NOMO-1 treated with DMSO at 0.1 percent for 48 hours (cell line): ENCODE data around the gene ARFGAP3.
A peak's percentile ranks its signal among the peaks of the same experiment; 100 is the strongest.

ENCODE experiments used
- DNase-seq: peaks from one replicate; lab custom pipeline; 2025; ENCODE audit not compliant: unreplicated experiment; lab: John Stamatoyannopoulos, UW

ARFGAP3 gene

DNA sequence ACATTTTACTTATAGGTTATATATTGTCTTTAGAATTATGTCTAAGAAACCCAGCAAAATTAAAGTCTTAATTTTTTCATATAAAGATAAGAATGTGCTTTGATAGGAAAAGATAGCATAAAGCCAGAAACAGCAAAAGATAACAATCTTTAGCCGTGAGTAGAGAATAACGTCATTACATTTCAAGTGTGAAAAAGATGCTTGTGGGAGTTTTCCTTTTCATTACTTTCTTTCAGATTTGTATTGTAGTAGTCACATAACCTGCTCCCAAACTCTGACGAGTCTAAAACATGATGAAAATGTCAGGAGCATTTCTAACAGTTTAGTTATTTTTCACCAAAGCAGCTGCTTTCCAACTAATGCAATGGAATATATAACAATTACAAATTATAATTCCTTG lies 31.3 kb downstream of the ARFGAP3 start:
- DNase-seq = no peak

- DNase-seq = no peak
These were observed 35.7 kb downstream of the ARFGAP3 start for GRCh38 chr22:42821386-42821785.

DNA sequence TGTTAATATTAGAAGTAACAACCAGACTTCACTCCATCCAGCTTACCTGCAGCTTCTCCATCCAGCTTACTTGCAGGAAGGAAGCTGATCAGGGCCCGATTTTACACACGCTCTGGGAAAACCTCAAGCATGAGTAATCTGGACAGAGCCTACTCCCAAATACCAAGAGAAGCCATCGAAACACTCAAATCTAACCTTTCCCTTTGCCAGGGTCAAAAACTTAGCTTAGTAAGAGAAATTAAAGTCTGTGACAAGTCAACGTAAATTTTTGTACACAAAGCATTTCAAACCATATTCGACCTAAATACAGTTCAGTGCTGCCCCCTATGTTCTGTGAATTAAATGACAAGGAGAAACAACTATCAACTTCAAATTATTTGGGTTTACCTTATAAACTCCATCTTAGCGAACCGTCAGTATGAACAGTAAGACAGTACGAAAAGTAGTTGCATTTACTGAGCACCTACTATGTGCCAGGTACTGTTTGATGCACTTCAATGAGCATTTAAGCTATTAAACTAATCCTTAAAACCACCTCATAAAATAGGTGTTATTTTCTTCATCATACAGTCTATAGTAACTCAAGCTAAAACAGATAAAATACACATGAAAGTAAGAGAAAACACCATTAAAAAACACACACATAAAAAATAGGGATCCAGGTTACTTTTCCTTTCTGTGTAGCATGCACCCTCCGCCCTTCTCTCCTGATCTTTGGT lies 36.9 kb downstream of the ARFGAP3 start:
- peak; percentile 25 for DNase-seq

GRCh38 chr22:42819412-42820044 lies 37.5 kb downstream of the ARFGAP3 start:
- no peak for DNase-seq

GRCh38 chr22:42817556-42817955 lies 39.5 kb downstream of the ARFGAP3 start:
- no peak for DNase-seq

GRCh38 chr22:42816336-42816735 lies 40.7 kb downstream of the ARFGAP3 start:
- no peak for DNase-seq

DNA sequence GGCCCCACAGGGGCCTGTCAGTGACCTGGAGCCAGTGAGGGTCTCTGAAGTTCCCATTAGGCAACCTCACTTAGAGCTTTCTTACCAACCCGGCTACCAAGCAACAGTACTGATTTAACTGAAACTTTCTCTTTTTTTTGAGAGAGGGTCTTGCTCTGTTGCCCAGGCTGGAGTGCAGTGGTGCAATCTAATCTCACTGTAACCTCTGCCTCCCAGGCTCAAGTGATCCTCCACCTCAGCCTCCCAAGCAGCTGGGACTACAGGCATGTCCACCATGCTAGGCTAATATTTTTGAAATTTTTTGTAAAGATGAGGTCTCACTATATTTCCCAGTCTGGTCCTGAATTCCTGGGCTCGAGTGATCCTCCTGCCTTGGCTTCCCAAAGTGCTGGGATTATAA lies 42.5 kb downstream of the ARFGAP3 start:
- no peak for DNase-seq

- no peak for DNase-seq
These were observed 42.9 kb downstream of the ARFGAP3 start for GRCh38 chr22:42814215-42814614.

- DNase-seq = no peak
These were observed 43.6 kb downstream of the ARFGAP3 start for GRCh38 chr22:42813501-42813900.

- DNase-seq = no peak
These were observed 45.6 kb downstream of the ARFGAP3 start for GRCh38 chr22:42811459-42811858.

DNA sequence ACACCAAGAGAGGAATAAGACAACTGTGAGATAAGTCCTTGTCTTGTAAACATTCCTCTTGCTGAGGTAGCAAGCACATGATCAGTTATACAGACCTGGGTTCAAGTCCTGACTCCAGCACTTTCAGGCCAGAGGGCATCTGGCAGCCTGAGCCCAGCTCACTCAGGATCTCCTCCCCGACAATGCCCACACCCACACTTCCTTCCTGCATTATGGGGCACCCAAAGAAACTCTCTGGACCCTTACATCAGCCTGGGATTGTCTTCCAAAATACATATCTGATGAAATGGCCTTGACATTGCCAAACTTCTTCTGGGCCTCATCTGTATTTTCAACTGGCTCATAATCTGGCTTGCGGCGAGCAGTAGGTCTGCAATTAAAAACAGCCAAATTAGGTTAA lies 48.6 kb downstream of the ARFGAP3 start:
- DNase-seq = no peak

GRCh38 chr22:42807185-42807584 lies 49.9 kb downstream of the ARFGAP3 start:
- no peak for DNase-seq

- no peak for DNase-seq
These were observed 50.9 kb downstream of the ARFGAP3 start for GRCh38 chr22:42805998-42806830.

DNA sequence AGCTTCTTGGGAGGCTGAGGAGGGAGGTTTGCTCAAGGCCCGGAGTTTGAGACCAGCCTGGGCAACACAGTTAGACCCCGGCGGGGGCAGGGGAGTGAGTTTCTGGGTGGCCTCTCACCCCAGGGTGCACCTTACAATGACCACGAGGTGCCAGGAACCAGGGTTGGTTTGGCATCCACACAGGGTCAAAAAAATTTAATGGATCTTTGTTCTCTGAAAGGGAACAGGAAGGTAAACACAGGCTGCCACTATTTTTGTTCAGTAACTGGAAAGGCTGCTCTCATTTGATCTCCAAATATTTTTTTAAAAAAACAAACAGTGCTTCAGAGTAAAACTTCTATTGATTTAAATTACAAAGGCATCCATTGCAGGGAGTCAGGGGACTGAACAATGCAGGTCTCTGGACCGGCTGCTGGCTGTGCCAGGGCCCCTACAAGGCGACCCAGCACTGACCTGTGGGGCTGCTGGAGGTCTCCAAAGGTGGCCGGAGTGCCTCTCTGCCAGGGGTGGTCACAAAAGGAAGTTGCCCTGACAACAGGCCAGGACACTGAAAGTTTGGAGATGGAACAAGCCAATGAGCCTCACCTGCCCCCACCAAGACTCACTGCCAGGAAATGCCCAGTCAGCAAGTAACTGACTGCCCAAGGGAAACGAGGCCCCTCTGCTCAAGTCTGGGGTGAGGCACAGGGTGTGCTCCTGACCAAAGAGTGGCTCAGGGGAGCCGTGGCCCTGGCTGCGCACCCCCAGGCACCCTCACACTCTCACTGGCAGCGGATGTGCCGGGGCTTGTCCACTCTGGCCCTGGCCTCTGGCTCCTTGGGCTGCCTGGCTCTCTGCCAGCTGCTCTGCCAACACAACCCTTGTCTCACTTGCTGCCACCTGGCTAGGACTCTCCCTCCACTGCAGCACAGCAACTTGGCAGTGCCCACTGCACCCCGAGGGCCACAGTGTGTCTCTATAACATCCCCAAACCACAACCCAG lies 51.8 kb downstream of the ARFGAP3 start:
- no peak for DNase-seq

DNA sequence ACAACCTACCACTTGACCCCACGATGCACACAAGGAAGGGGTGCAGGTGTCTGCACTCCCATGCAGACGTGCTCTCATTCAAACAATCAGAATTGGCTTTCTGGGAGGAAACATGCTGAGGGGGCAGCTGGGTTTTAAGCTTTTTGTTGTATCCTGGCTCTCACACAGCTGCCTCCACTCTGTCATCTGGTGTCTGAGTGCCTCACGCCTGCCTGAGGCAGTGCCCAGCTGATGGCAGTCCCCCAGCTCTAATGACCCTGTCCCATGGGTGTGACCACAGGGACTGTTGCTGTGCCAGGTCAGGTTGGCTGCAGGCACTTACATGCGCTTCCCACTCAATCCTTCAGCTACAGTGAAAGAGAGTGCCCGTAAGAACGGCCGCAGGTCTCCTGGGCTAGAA lies 53.7 kb downstream of the ARFGAP3 start:
- no peak for DNase-seq

GRCh38 chr22:42801252-42802080 lies 55.6 kb downstream of the ARFGAP3 start:
- DNase-seq = no peak

DNA sequence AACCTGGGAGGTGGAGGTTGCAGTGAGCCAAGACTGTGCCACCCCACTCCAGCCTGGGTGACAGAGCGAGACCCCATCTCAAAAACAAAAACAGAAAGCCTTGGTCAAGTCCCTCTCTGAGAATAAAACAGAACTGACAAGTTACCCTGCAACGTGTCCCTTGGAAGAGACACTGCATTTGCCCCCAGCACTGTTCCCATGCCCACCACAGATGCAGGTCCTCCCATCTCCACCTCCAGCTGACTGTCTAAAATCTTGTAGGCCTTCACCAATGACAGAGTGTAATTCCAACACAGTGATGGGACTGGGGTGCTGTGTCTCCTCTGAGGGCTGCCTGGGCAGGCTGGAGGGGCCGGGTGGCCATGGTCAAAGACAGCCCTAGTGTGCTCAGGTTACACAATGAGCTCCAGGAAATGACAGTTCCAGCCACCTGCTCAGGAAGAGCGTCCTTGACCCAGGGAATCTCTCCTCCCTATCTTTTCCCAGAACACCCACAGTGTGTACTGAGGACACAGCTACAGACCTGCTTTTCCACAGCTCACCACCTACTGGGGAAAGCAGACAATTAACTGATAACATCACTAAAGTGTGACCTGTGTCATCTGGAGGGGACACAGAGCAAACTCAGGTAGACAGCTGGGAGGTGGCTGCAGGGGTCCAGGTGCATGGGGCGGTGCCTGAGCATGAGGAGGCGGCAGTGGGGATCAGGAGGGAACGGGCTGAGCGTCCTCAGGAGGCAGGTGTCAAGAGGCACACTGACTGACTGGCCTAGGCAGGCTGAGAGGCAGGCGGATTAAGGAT lies 56.4 kb downstream of the ARFGAP3 start:
- no peak for DNase-seq

DNA sequence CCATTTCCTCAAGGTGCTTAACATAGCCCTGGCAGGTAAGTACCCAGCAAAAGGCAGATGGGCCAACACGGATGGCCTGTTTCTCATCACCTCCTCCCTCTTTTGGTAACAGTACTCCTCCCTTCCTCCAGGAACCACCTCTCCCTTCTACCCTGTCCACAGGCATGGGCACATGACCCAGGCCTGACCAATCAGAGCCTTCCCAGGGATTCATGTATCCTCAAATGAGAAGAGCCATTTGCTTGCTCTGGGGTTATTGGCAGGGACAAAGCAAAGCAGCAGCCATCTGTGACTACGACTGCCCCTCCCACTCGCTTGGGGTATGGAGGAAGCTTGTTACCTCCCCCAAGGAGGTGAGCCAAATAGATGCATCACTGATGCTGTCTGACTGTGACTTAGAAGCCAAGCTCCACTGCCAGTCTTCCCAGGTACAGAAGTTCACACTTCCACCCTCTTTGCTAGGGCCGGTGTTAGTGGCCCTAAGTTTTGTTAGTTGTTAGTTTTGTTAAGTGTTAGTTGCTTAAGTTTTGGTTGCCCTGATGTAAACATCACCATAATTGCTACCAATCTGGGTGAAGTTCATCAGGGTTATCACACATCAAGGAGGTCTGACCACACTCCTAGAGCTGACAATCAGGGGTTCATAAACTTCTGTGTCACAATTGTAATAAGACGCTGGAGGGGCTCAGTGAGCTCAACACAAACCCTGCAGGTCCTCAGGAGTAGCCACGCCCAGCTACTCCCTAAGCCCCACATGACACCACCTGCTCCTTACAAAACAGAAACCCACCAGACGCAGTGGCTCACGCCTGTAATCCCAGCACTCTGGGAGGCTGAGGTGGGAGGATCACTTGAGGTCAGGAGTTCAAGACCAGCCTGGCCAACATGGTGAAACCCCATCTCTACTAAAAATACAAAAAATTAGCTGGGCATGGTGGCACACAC lies 57.3 kb downstream of the ARFGAP3 start:
- no peak for DNase-seq
